GM12878 (cell line): Measurements from ENCODE around the gene CMTM1.
"Not testable (repeated sequence)": the region's sequence is repeated elsewhere in the genome, so short reads cannot be mapped to it uniquely, and the experiment has no call there.

Experiments
- BCL11A ChIP-seq: IDR thresholded peaks from 2 replicates; pipeline ENCODE4 v1.6.1; 2011; ENCODE audit warnings: low read depth, low read length
- BRCA1 ChIP-seq: IDR thresholded peaks from 2 replicates; pipeline ENCODE4 v1.6.1; 2011; ENCODE audit warnings: low read depth, low read length, improper control_type of control experiment
- MYC ChIP-seq: IDR thresholded peaks from 2 replicates; pipeline ENCODE4 v1.6.1; 2011; ENCODE audit warnings: mild to moderate bottlenecking, low read length, moderate library complexity, inconsistent platforms; ENCODE audit not compliant: insufficient read depth, insufficient replicate concordance, insufficient read length, severe bottlenecking
- POLR2A ChIP-seq: IDR thresholded peaks from 2 replicates; pipeline ENCODE4 v1.6.1; 2011; ENCODE audit warnings: low read depth, mild to moderate bottlenecking, low read length
- POLR2AphosphoS5 ChIP-seq: IDR thresholded peaks from 2 replicates; pipeline ENCODE4 v1.6.1; 2011; ENCODE audit warnings: mild to moderate bottlenecking, low read length, inconsistent platforms
- RUNX3 ChIP-seq: IDR thresholded peaks from 2 replicates; pipeline ENCODE4 v1.6.1; 2012; ENCODE audit warnings: low read length, inconsistent platforms
- SUPT20H ChIP-seq: IDR thresholded peaks from 2 replicates; pipeline ENCODE4 v1.6.1; 2011; ENCODE audit warnings: low read depth, mild to moderate bottlenecking, low read length, moderate library complexity, borderline replicate concordance; ENCODE audit not compliant: control insufficient read depth
- TAF1 ChIP-seq: IDR thresholded peaks from 2 replicates; pipeline ENCODE4 v1.6.1; 2011; ENCODE audit warnings: mild to moderate bottlenecking, low read depth, low read length, borderline replicate concordance
- ZNF24 ChIP-seq: fragments of 450-650 bp; IDR thresholded peaks from 2 replicates; pipeline ENCODE4 v1.6.1; 2017; ENCODE audit warnings: antibody characterized with exemption, mild to moderate bottlenecking
- TF ChIP-seq, protein P1 (sequence below), 3 experiments: IDR thresholded peaks in 2 of 3; conservative IDR thresholded peaks in 1 of 3; 2 replicates each; pipeline ENCODE4 v1.5.1; 2011; ENCODE audit warnings: low read depth in 3 of 3, low read length in 3 of 3, mild to moderate bottlenecking in 3 of 3, control low read depth in 2 of 3, moderate library complexity in 2 of 3, inconsistent platforms in 1 of 3, mixed read lengths in 1 of 3; ENCODE audit not compliant: control insufficient read depth in 2 of 3, insufficient read depth in 1 of 3; ENCODE audit errors: extremely low read depth in 1 of 3

DNA sequence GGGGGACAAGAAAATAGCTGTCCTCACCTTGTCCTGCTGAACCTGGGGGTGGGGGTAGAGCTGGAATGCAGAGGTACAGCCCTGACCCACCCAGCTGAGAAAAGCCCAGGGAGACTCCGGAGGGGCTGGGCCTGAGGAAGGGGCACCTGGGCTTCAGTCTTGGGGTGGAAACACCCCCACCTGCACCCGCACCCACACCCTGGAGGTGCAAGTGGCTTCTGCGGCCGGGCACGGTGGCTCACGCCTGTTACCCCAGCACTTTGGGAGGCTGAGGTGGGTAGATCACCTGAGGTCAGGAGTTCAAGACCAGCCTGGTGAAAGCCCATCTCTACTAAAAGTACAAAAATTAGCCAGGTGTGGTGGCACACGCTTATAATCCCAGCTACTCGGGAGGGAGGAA is 45.7 kb downstream of the CMTM1 start:
- not testable (repeated sequence) for TF ChIP-seq TAF1, POLR2AphosphoS5, BCL11A, SUPT20H, MYC, RUNX3, ZNF24, POLR2A, BRCA1
- TF ChIP-seq, protein P1, sequence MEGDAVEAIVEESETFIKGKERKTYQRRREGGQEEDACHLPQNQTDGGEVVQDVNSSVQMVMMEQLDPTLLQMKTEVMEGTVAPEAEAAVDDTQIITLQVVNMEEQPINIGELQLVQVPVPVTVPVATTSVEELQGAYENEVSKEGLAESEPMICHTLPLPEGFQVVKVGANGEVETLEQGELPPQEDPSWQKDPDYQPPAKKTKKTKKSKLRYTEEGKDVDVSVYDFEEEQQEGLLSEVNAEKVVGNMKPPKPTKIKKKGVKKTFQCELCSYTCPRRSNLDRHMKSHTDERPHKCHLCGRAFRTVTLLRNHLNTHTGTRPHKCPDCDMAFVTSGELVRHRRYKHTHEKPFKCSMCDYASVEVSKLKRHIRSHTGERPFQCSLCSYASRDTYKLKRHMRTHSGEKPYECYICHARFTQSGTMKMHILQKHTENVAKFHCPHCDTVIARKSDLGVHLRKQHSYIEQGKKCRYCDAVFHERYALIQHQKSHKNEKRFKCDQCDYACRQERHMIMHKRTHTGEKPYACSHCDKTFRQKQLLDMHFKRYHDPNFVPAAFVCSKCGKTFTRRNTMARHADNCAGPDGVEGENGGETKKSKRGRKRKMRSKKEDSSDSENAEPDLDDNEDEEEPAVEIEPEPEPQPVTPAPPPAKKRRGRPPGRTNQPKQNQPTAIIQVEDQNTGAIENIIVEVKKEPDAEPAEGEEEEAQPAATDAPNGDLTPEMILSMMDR (IDR thresholded peaks at IDR 0.05 in 2 of 3, conservative IDR thresholded peaks at IDR 0.05 in 1 of 3; ENCODE audit: control insufficient read depth in 2 of 3, extremely low read depth in 1 of 3, insufficient read depth in 1 of 3, low read depth in 3 of 3, low read length in 3 of 3): not testable (repeated sequence)
